Stimulated activated CD8-positive, alpha-beta memory T cell treated with anti-CD3 and anti-CD28 coated beads, Interleukin-12 subunit alpha, Interleukin-12 subunit beta, amount 100 ng/mL, for 4 hours (primary cell): ENCODE measurements around the gene CAMK2B.

Experiments used
- DNase-seq: peaks from one replicate; pipeline ENCODE4 v3.0.0-alpha.2; 2020; ENCODE audit warnings: low read depth

Gene CAMK2B

GRCh38 chr7:44228571-44229350, 96.6 kb downstream of the CAMK2B start:
- DNase-seq = no peak

- DNase-seq = no peak
Observed at GRCh38 chr7:44227911-44228310, 97.5 kb downstream of the CAMK2B start.

GRCh38 chr7:44226396-44226753, 99.0 kb downstream of the CAMK2B start:
- no peak for DNase-seq

- no peak for DNase-seq
Observed at GRCh38 chr7:44225566-44226395, 99.6 kb downstream of the CAMK2B start.

GRCh38 chr7:44224974-44225565, 100.3 kb downstream of the CAMK2B start:
- no peak for DNase-seq

GRCh38 chr7:44224080-44224973, 101.1 kb downstream of the CAMK2B start:
- DNase-seq = no peak

- DNase-seq = no peak
Observed at GRCh38 chr7:44223362-44224079, 101.9 kb downstream of the CAMK2B start.

- DNase-seq = no peak
Observed at GRCh38 chr7:44222776-44223261, 102.6 kb downstream of the CAMK2B start.

- DNase-seq = no peak
Observed at GRCh38 chr7:44222074-44222473, 103.3 kb downstream of the CAMK2B start.

GRCh38 chr7:44221231-44221791, 104.1 kb downstream of the CAMK2B start:
- DNase-seq = no peak

- DNase-seq = no peak
Observed at GRCh38 chr7:44220358-44221112, 104.9 kb downstream of the CAMK2B start.

GRCh38 chr7:44220046-44220357, 105.4 kb downstream of the CAMK2B start:
- DNase-seq = no peak

- no peak for DNase-seq
Observed at GRCh38 chr7:44219371-44220045, 105.9 kb downstream of the CAMK2B start.

- no peak for DNase-seq
Observed at GRCh38 chr7:44218418-44219201, 106.8 kb downstream of the CAMK2B start.

GRCh38 chr7:44217852-44218402, 107.5 kb downstream of the CAMK2B start:
- no peak for DNase-seq

- no peak for DNase-seq
Observed at GRCh38 chr7:44217223-44217714, 108.1 kb downstream of the CAMK2B start.

- no peak for DNase-seq
Observed at GRCh38 chr7:44216521-44217222, 108.7 kb downstream of the CAMK2B start.

- no peak for DNase-seq
Observed at GRCh38 chr7:44216019-44216418, 109.4 kb downstream of the CAMK2B start.
